Endothelial cell of umbilical vein (primary cell): ENCODE data around the gene ICOSLG. TPM values are rescaled to one million over a fixed set of nuclear protein-coding genes. Genes with fewer than 3 reads are reported as not detected.

Experiments
- BruUV-seq: library from RNA; stranded (reverse); fragments of 400-500 nt; replicated peaks from 2 replicates; lab custom pipeline; 2021; lab: Mats Ljungman, UMichigan
- CTCF ChIA-PET: fragments of 300-600, 350-600 bp; sonication (Branson Sonifier 250); formaldehyde crosslinking; loops from one replicate; lab custom pipeline; 2021; ENCODE audit warnings: antibody characterized with exemption, inconsistent platforms; lab: Charles Lee
- POLR2A ChIA-PET: fragments of 300-600, 350-600 bp; sonication (Branson Sonifier 250); formaldehyde crosslinking; loops from one replicate; lab custom pipeline; 2021; ENCODE audit warnings: antibody characterized with exemption, inconsistent platforms; lab: Charles Lee
- DNase-seq: peaks from one replicate; pipeline ENCODE4 v3.0.0-alpha.2; 2011; ENCODE audit warnings: low read depth, low spot score
- FAIRE-seq: peaks from 2 replicates; lab custom pipeline; 2011; peaks lifted over from hg19 to GRCh38; lab: Jason Lieb, UNC
- H2AFZ ChIP-seq: 2 replicates; pipeline ENCODE4 v1.6.0; 2012; ENCODE audit warnings: low read depth, low read length, control low read depth, inconsistent platforms
- H3K27ac ChIP-seq: 2 replicates; pipeline ENCODE4 v1.5.1; 2011; ENCODE audit warnings: low read depth, mild to moderate bottlenecking, control low read depth, low read length, moderate library complexity; ENCODE audit not compliant: insufficient read depth
- H3K27me3 ChIP-seq, 2 experiments: 2 replicates each; pipeline versions ENCODE4 v1.6.0 to v1.6.1; 2011; ENCODE audit warnings: low read length in 2 of 2, mixed read lengths in 1 of 2; ENCODE audit not compliant: control insufficient read depth in 2 of 2, insufficient read depth in 2 of 2
- H3K36me3 ChIP-seq, 2 experiments: 2 replicates in 1 of 2; 3 replicates in 1 of 2; pipeline ENCODE4 v1.5.1; 2011; ENCODE audit warnings: low read length in 2 of 2, mild to moderate bottlenecking in 1 of 2, moderate library complexity in 1 of 2; ENCODE audit not compliant: control insufficient read depth in 2 of 2, insufficient read depth in 2 of 2; ENCODE audit errors: extremely low read depth in 1 of 2
- H3K4me1 ChIP-seq: 3 replicates; pipeline ENCODE4 v1.5.1; 2011; ENCODE audit warnings: mild to moderate bottlenecking, low read length; ENCODE audit not compliant: control insufficient read depth, insufficient read depth; ENCODE audit errors: extremely low read depth
- H3K4me2 ChIP-seq: 2 replicates; pipeline ENCODE4 v1.6.1; 2011; ENCODE audit warnings: low read length, control low read depth, mixed read lengths; ENCODE audit not compliant: insufficient read depth
- H3K4me3 ChIP-seq, 3 experiments: fragments of 200-600 bp in 1 of 3; sonication (generic), shearing (Covaris generic) in 1 of 3; replicated peaks in 1 of 3; 2 replicates each; pipeline ENCODE4 v1.5.1; 2011 to 2016; ENCODE audit warnings: control low read depth in 3 of 3, low read length in 3 of 3, mild to moderate bottlenecking in 2 of 3, inconsistent platforms in 1 of 3, low read depth in 1 of 3, moderate library complexity in 1 of 3; ENCODE audit not compliant: insufficient read depth in 1 of 3
- H3K79me2 ChIP-seq: 2 replicates; pipeline ENCODE4 v1.6.0; 2012; ENCODE audit warnings: low read length, inconsistent platforms; ENCODE audit not compliant: control insufficient read depth, insufficient read depth
- H3K9ac ChIP-seq: replicated peaks from 2 replicates; pipeline ENCODE3; 2011; ENCODE audit warnings: low read length, control low read depth; ENCODE audit not compliant: insufficient read depth; ENCODE audit errors: extremely low read depth
- H3K9me1 ChIP-seq: replicated peaks from 3 replicates; pipeline ENCODE4 v1.6.0; 2011; ENCODE audit warnings: mild to moderate bottlenecking, low read length; ENCODE audit not compliant: control insufficient read depth, insufficient read depth; ENCODE audit errors: extremely low read depth
- H3K9me3 ChIP-seq: replicated peaks from 2 replicates; pipeline ENCODE4 v1.5.1; 2012; ENCODE audit warnings: low read length, inconsistent platforms; ENCODE audit not compliant: control insufficient read depth, insufficient read depth
- H4K20me1 ChIP-seq: replicated peaks from 2 replicates; pipeline ENCODE3; 2011; ENCODE audit warnings: mild to moderate bottlenecking, low read length; ENCODE audit not compliant: control insufficient read depth, insufficient read depth; ENCODE audit errors: extremely low read depth
- EZH2 ChIP-seq: IDR thresholded peaks from 2 replicates; pipeline ENCODE4 v1.6.1; 2012; ENCODE audit warnings: borderline replicate concordance, low read depth, mild to moderate bottlenecking, moderate library complexity, low read length, inconsistent platforms; ENCODE audit not compliant: severe bottlenecking
- FOS ChIP-seq: IDR thresholded peaks from 2 replicates; pipeline ENCODE4 v1.6.1; 2011; ENCODE audit warnings: mild to moderate bottlenecking, low read length, moderate library complexity, borderline replicate concordance; ENCODE audit not compliant: insufficient read depth
- GATA2 ChIP-seq: IDR thresholded peaks from 2 replicates; pipeline ENCODE4 v1.7.0; 2011; ENCODE audit warnings: low read depth, mild to moderate bottlenecking, moderate library complexity, mixed read lengths, low read length; ENCODE audit not compliant: insufficient read length, insufficient read depth
- JUN ChIP-seq: IDR thresholded peaks from 2 replicates; pipeline ENCODE4 v1.6.1; 2011; ENCODE audit warnings: borderline replicate concordance, low read depth; ENCODE audit not compliant: insufficient read length, insufficient read depth
- MYC ChIP-seq: IDR thresholded peaks from one replicate; pipeline ENCODE4 v1.6.1; 2011; ENCODE audit warnings: mild to moderate bottlenecking, low read depth, low read length
- POLR2A ChIP-seq: IDR thresholded peaks from 2 replicates; pipeline ENCODE4 v1.6.1; 2012; ENCODE audit warnings: low read depth, mild to moderate bottlenecking, control low read depth, low read length
- POLR2AphosphoS5 ChIP-seq: IDR thresholded peaks from 2 replicates; pipeline ENCODE4 v1.6.1; 2012; ENCODE audit warnings: low read depth, mild to moderate bottlenecking, control low read depth, low read length, moderate library complexity; ENCODE audit not compliant: insufficient read depth
- dilution Hi-C: fragments of 300-500 bp; cut with MboI; formaldehyde crosslinking; loops from one replicate; pipeline ENCODE4 v1.15.0; 2019; ENCODE audit warnings: low sequenced_read_pairs; ENCODE audit not compliant: extremely low pct_ligation_motif_present
- intact Hi-C: fragments of 100-400 bp; cut with micrococcal nuclease; formaldehyde crosslinking; loops from one replicate; pipeline ENCODE4 v1.10.0; 2022
- polyA plus RNA-seq, 4 experiments: library from polyadenylated mRNA; depleted of rRNA in 3 of 4; stranded (reverse) in 3 of 4; unstranded in 1 of 4; fragments of >200 nt; gene quantifications; 2 replicates each; pipeline versions ENCODE4 v1.2.1 to v1.2.3, GENCODE V29; 2011 to 2012; ENCODE audit warnings: missing spikeins in 1 of 4
- total RNA-seq: library from RNA; stranded (reverse); gene quantifications from 2 replicates; pipeline ENCODE4 v1.2.3, GENCODE V29; 2021
- TF ChIP-seq, protein P1 (sequence below), 2 donors: IDR thresholded peaks; 1 replicate in 1 of 2; 2 replicates in 1 of 2; pipeline ENCODE4 v1.5.1; 2011; ENCODE audit warnings: low read length in 2 of 2, mild to moderate bottlenecking in 2 of 2, moderate library complexity in 2 of 2, control low read depth in 1 of 2, inconsistent platforms in 1 of 2, low read depth in 1 of 2; ENCODE audit not compliant: insufficient read depth in 1 of 2; ENCODE audit errors: extremely low read depth in 1 of 2
- TF ChIP-seq, protein P2 (sequence below): IDR thresholded peaks from 2 replicates; pipeline ENCODE4 v1.6.1; 2011; ENCODE audit not compliant: insufficient read depth, insufficient read length

Gene ICOSLG
- total and polyA plus RNA-seq, 2 donors (not counting 3 experiments of a cell fraction or from before 2014, with no cell fraction given): 0.91 to 2.9 TPM

DNA sequence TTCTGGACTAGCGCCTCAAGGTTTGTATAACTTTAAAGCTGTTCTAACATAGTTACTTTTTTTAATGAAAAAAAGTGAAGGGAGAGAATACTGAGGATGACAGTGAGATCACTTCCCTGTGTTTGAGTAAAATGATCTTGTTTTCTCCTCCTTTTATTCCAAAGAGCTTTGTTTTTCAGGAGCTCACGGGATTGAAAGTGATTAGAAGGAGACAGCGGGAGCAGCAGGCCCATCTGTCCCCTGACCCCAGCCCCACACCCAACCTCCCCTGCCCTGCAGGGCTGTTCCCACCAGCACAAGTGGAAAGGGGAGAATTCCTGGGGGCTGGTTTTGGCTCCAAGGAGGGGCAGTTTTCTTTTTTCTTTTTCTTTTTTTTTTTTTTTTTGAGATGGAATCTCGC is 23.0 kb upstream of the ICOSLG start:
- H3K9ac ChIP-seq: no peak overlapping the region
- no peak overlapping the region for H3K4me2 ChIP-seq
- H4K20me1 ChIP-seq: no peaks in the 10 kb centered on the region
- no peaks in the 10 kb centered on the region for H3K9me1 ChIP-seq
- H3K27ac ChIP-seq: no peak overlapping the region
- FAIRE-seq (no peak), DNase-seq (no peak)
- no peaks in the 10 kb centered on the region for H3K9me3 ChIP-seq
- no peak for TF ChIP-seq POLR2A
- no peak for TF ChIP-seq FOS
- TF ChIP-seq, protein P1, sequence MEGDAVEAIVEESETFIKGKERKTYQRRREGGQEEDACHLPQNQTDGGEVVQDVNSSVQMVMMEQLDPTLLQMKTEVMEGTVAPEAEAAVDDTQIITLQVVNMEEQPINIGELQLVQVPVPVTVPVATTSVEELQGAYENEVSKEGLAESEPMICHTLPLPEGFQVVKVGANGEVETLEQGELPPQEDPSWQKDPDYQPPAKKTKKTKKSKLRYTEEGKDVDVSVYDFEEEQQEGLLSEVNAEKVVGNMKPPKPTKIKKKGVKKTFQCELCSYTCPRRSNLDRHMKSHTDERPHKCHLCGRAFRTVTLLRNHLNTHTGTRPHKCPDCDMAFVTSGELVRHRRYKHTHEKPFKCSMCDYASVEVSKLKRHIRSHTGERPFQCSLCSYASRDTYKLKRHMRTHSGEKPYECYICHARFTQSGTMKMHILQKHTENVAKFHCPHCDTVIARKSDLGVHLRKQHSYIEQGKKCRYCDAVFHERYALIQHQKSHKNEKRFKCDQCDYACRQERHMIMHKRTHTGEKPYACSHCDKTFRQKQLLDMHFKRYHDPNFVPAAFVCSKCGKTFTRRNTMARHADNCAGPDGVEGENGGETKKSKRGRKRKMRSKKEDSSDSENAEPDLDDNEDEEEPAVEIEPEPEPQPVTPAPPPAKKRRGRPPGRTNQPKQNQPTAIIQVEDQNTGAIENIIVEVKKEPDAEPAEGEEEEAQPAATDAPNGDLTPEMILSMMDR (IDR thresholded peaks at IDR 0.05; ENCODE audit: extremely low read depth in 1 of 2, insufficient read depth in 1 of 2, low read depth in 1 of 2, low read length in 2 of 2): no peak
- H3K79me2 ChIP-seq: no peaks in the 10 kb centered on the region
- POLR2A ChIA-PET: no interaction called here
- no TSS peak for BruUV-seq
- H3K4me1 ChIP-seq: no peaks in the 10 kb centered on the region
- H3K36me3 ChIP-seq: no peaks in the 10 kb centered on the region
- no peak overlapping the region for H2AFZ ChIP-seq
- intact Hi-C loops: no loop called here
- no peak overlapping the region for H3K4me3 ChIP-seq
- H3K27me3 ChIP-seq: peaks cover 0 to 2% of the 10 kb centered on the region in 2 experiments
- CTCF ChIA-PET: interaction anchor here (1.0 kb wide), 1 partner anchor 34 kb away, joined by 5 read pairs; no protein-coding TSS in a partner anchor
- dilution Hi-C loops: no loop called here

DNA sequence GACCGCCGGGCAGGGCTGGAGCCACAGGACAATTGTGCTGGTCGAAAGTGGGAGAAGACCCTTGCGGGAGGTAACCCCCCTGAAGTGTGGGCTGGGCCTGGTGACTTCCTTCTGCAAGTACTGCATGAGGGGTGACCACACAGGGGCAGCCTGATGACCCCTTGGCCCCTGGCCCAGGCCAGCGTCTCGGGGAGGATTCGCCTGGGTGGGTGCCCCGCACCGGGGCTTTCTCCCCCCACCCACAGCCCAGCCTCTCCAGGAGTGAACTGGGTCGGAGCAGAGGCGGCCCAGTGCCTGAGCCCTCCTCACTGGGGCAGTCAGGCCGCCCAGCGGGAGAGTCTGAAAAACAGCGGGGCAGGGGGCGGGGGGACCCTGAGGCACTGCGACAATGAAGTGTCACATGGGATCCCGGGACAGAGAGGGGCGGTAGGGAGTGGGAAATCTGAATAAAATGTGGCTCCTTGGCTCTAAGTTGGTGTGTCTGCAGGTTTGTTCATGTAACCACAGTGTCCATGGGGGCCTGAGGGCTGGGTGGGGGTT is 22.5 kb upstream of the ICOSLG start:
- Histone ChIP-seq H3K9me1 (no peaks in the 10 kb centered on the region), H3K4me3 (no peak overlapping the region), H3K4me2 (no peak overlapping the region), H3K79me2 (no peaks in the 10 kb centered on the region), H3K27ac (no peak overlapping the region), H3K9ac (no peak overlapping the region), H2AFZ (no peak overlapping the region), H3K27me3 (peaks cover 0 to 2% of the 10 kb centered on the region in 2 experiments), H3K36me3 (no peaks in the 10 kb centered on the region), H4K20me1 (no peaks in the 10 kb centered on the region), H3K4me1 (no peaks in the 10 kb centered on the region), H3K9me3 (no peaks in the 10 kb centered on the region)
- intact Hi-C loops (no loop called here), dilution Hi-C loops (no loop called here)
- FAIRE-seq (no peak), DNase-seq (no peak)
- BruUV-seq: no TSS peak
- no peak for TF ChIP-seq MYC
- TF ChIP-seq GATA2: no peak
- no peak for TF ChIP-seq POLR2AphosphoS5
- no peak for TF ChIP-seq FOS
- TF ChIP-seq, protein P1 (IDR thresholded peaks at IDR 0.05; ENCODE audit: extremely low read depth in 1 of 2, insufficient read depth in 1 of 2, low read depth in 1 of 2, low read length in 2 of 2): no peak
- no peak for TF ChIP-seq POLR2A
- TF ChIP-seq EZH2: no peak
- TF ChIP-seq JUN: no peak
- TF ChIP-seq, protein P2, sequence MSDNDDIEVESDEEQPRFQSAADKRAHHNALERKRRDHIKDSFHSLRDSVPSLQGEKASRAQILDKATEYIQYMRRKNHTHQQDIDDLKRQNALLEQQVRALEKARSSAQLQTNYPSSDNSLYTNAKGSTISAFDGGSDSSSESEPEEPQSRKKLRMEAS: no peak
- ChIA-PET CTCF (interaction anchor here (1.0 kb wide), 1 partner anchor 35 kb away, joined by 5 read pairs; no protein-coding TSS in a partner anchor), POLR2A (no interaction called here)
